ENCODE data around the gene LNX2. TPM values are rescaled to one million over a fixed set of nuclear protein-coding genes. Genes with fewer than 3 reads are reported as not detected.

LNX2 gene
- total RNA-seq, 6 experiments from 2014 or later = 9.5 to 28.3 (median 19.6) TPM

- Histone ChIP-seq H3K9me3 (no peaks in the 10 kb centered on the region), H3K4me1 (peaks cover 0 to 5% (median 1%) of the 10 kb centered on the region in 4 donors), H3K4me3 (no peak overlapping the region), H3K27ac (no peak overlapping the region), H3K27me3 (no peaks in the 10 kb centered on the region), H3K36me3 (no peaks in the 10 kb centered on the region)
- ATAC-seq (no peak), DNase-seq (no peak)
- intact Hi-C loops (cut with DNase I) = no loop called here
- no peak for TF ChIP-seq CTCF (IDR thresholded peaks at IDR 0.05)
- TF ChIP-seq POLR2A (IDR thresholded peaks at IDR 0.05) = no peak
Observed at GRCh38 chr13:27599096-27599495, 21.2 kb downstream of the LNX2 start.

GRCh38 chr13:27595055-27595811, 25.1 kb downstream of the LNX2 start:
- H3K27me3 ChIP-seq = no peaks in the 10 kb centered on the region
- H3K4me3 ChIP-seq = no peak overlapping the region
- H3K36me3 ChIP-seq = no peaks in the 10 kb centered on the region
- no peak for DNase-seq
- H3K27ac ChIP-seq = no peak overlapping the region
- TF ChIP-seq CTCF (IDR thresholded peaks at IDR 0.05) (no peak), POLR2A (IDR thresholded peaks at IDR 0.05) (no peak)
- no peaks in the 10 kb centered on the region for H3K9me3 ChIP-seq
- 77% methylated on average over 2 of the region's 2 CpGs for WGBS (ENCODE audit: insufficient coverage, low coverage, low lambda C conversion rate, missing lambda C conversion rate)
- H3K4me1 ChIP-seq = peaks cover 0 to 3% (median 1%) of the 10 kb centered on the region in 4 donors
- intact Hi-C loops (cut with DNase I) = no loop called here
- ATAC-seq = peak in 1 of 4 donors; percentile 13

- Histone ChIP-seq H3K27me3 (no peaks in the 10 kb centered on the region), H3K36me3 (no peaks in the 10 kb centered on the region), H3K4me3 (no peak overlapping the region), H3K27ac (no peak overlapping the region), H3K4me1 (no peaks in the 10 kb centered on the region), H3K9me3 (no peaks in the 10 kb centered on the region)
- no peak for DNase-seq
- no peak for ATAC-seq
- intact Hi-C loops (cut with DNase I) = no loop called here
- TF ChIP-seq CTCF (IDR thresholded peaks at IDR 0.05) (no peak), POLR2A (IDR thresholded peaks at IDR 0.05) (no peak)
- 73% methylated on average over 2 of the region's 3 CpGs for WGBS (ENCODE audit: insufficient coverage, low coverage, low lambda C conversion rate, missing lambda C conversion rate)
Observed at GRCh38 chr13:27593267-27593666, 27.1 kb downstream of the LNX2 start.

GRCh38 chr13:27592865-27593264, 27.5 kb downstream of the LNX2 start:
- TF ChIP-seq CTCF (IDR thresholded peaks at IDR 0.05) (no peak), POLR2A (IDR thresholded peaks at IDR 0.05) (no peak)
- H3K9me3 ChIP-seq = no peaks in the 10 kb centered on the region
- ATAC-seq (no peak), DNase-seq (no peak)
- no peaks in the 10 kb centered on the region for H3K36me3 ChIP-seq
- intact Hi-C loops (cut with DNase I) = no loop called here
- no peaks in the 10 kb centered on the region for H3K4me1 ChIP-seq
- H3K27ac ChIP-seq = no peak overlapping the region
- H3K4me3 ChIP-seq = no peak overlapping the region
- H3K27me3 ChIP-seq = no peaks in the 10 kb centered on the region

GRCh38 chr13:27588405-27588804, 31.9 kb downstream of the LNX2 start:
- Histone ChIP-seq H3K4me1 (peaks cover 0 to 8% (median 0%) of the 10 kb centered on the region in 4 donors), H3K9me3 (no peaks in the 10 kb centered on the region), H3K4me3 (no peak overlapping the region), H3K36me3 (no peaks in the 10 kb centered on the region), H3K27ac (no peak overlapping the region), H3K27me3 (no peaks in the 10 kb centered on the region)
- no peak for DNase-seq
- TF ChIP-seq CTCF (IDR thresholded peaks at IDR 0.05) (no peak), POLR2A (IDR thresholded peaks at IDR 0.05) (no peak)
- intact Hi-C loops (cut with DNase I) = no loop called here
- 92% methylated on average over 1 of the region's 1 CpG for WGBS (ENCODE audit: insufficient coverage, low coverage, low lambda C conversion rate, missing lambda C conversion rate)
- ATAC-seq = no peak
